GM12878 (cell line): ENCODE data around the gene HSPB6. TPM values are rescaled to one million over a fixed set of nuclear protein-coding genes. Genes with fewer than 3 reads are reported as not detected.
A peak's percentile ranks its signal among the peaks of the same experiment; 100 is the strongest.

Experiments
- BHLHE40 ChIP-seq, 2 experiments: fragments of 450-650 bp in 1 of 2; IDR thresholded peaks; 2 replicates each; pipeline ENCODE4 v1.6.1; 2011 to 2017; ENCODE audit warnings: low read depth in 2 of 2, borderline replicate concordance in 1 of 2, improper control_type of control experiment in 1 of 2, low read length in 1 of 2, mild to moderate bottlenecking in 1 of 2
- EP300 ChIP-seq, 2 experiments: fragments of 150-350 bp in 1 of 2; IDR thresholded peaks; 2 replicates each; pipeline ENCODE4 v1.6.1; 2011 to 2012; ENCODE audit warnings: low read depth in 2 of 2, low read length in 2 of 2, borderline replicate concordance in 1 of 2, improper control_type of control experiment in 1 of 2, inconsistent platforms in 1 of 2; ENCODE audit not compliant: control insufficient read depth in 1 of 2
- HCFC1 ChIP-seq: fragments of 150-350 bp; IDR thresholded peaks from 2 replicates; pipeline ENCODE4 v1.6.1; 2014; ENCODE audit warnings: low read length
- NR2C2 ChIP-seq: IDR thresholded peaks from 2 replicates; pipeline ENCODE4 v1.6.1; 2011; ENCODE audit warnings: borderline replicate concordance, low read depth; ENCODE audit not compliant: control insufficient read depth, insufficient read length
- RB1 ChIP-seq: fragments of 450-650 bp; formaldehyde crosslinking; IDR thresholded peaks from 2 replicates; pipeline ENCODE4 v1.6.1; 2017; ENCODE audit warnings: mild to moderate bottlenecking, borderline replicate concordance
- SP1 ChIP-seq: IDR thresholded peaks from one replicate; pipeline ENCODE4 v1.6.1; 2011; ENCODE audit warnings: low read depth, low read length
- STAT3 ChIP-seq: IDR thresholded peaks from 2 replicates; pipeline ENCODE4 v1.6.1; 2011; ENCODE audit warnings: low read depth, low read length, improper control_type of control experiment
- SUZ12 ChIP-seq: fragments of 200-600 bp; sonication (generic); IDR thresholded peaks from one replicate; pipeline ENCODE4 v1.6.1; 2018; ENCODE audit warnings: antibody characterized with exemption, mild to moderate bottlenecking; ENCODE audit not compliant: unreplicated experiment
- TAF1 ChIP-seq: IDR thresholded peaks from 2 replicates; pipeline ENCODE4 v1.6.1; 2011; ENCODE audit warnings: mild to moderate bottlenecking, low read depth, low read length, borderline replicate concordance
- WRNIP1 ChIP-seq: IDR thresholded peaks from 2 replicates; pipeline ENCODE4 v1.6.1; 2011; ENCODE audit warnings: low read depth, low read length, improper control_type of control experiment, borderline replicate concordance
- ZSCAN29 ChIP-seq: fragments of 450-650 bp; IDR thresholded peaks from 2 replicates; pipeline ENCODE4 v1.6.1; 2017; ENCODE audit warnings: mild to moderate bottlenecking, moderate library complexity
- polyA plus RNA-seq, 11 experiments: library from polyadenylated mRNA; depleted of rRNA in 4 of 11; unstranded in 6 of 11; stranded (reverse) in 5 of 11; fragments of >200 nt; fragmentation: Nextera tagmentation in 4 of 11; fragmentation: Illumina TruSeq in 1 of 11; extraction: Ambion mirVana in 4 of 11; extraction: Trizol in 1 of 11; gene quantifications; 1 replicate in 1 of 11; 2 replicates in 10 of 11; pipeline versions ENCODE4 v1.2.1 to v1.2.3, GENCODE V29; 2011 to 2016; ENCODE audit warnings: inconsistent platforms in 2 of 11, missing spikeins in 2 of 11, low read depth in 1 of 11
- total RNA-seq, 4 experiments: library from RNA; depleted of rRNA in 3 of 4; stranded (reverse); fragments of >200 nt in 3 of 4; fragmentation: Illumina TruSeq in 1 of 4; extraction: Trizol in 1 of 4; gene quantifications; 2 replicates each; pipeline versions ENCODE4 v1.2.1 to v1.2.3, GENCODE V29; 2013 to 2021
- TF ChIP-seq, protein P1 (sequence below): fragments of 450-650 bp; IDR thresholded peaks from 2 replicates; pipeline ENCODE4 v1.6.1; 2017; ENCODE audit warnings: antibody characterized with exemption, mild to moderate bottlenecking, moderate library complexity
- TF ChIP-seq, protein P2 (sequence below): fragments of 450-650 bp; IDR thresholded peaks from 2 replicates; pipeline ENCODE4 v1.6.1; 2014; ENCODE audit warnings: mild to moderate bottlenecking
- TF ChIP-seq, protein P3 (sequence below): IDR thresholded peaks from 2 replicates; pipeline ENCODE4 v1.6.1; 2011; ENCODE audit warnings: mild to moderate bottlenecking, low read depth, low read length, moderate library complexity; ENCODE audit not compliant: insufficient replicate concordance
- TF ChIP-seq, protein P4 (sequence below): fragments of 450-650 bp; formaldehyde crosslinking; IDR thresholded peaks from 2 replicates; pipeline ENCODE4 v1.5.0; 2022; ENCODE audit warnings: mild to moderate bottlenecking, missing genetic modification characterization
- TF ChIP-seq, protein P5 (sequence below): fragments of 450-650 bp; IDR thresholded peaks from 2 replicates; pipeline ENCODE4 v1.6.1; 2018; ENCODE audit warnings: borderline replicate concordance, mild to moderate bottlenecking; ENCODE audit not compliant: partially characterized antibody

The HSPB6 gene
- total and polyA plus RNA-seq, 10 of the 15 experiments (the other 5 are each of a cell fraction or from before 2014, with no cell fraction given): 0.09 to 1.6 (median 0.36) TPM; not detected in 4

DNA sequence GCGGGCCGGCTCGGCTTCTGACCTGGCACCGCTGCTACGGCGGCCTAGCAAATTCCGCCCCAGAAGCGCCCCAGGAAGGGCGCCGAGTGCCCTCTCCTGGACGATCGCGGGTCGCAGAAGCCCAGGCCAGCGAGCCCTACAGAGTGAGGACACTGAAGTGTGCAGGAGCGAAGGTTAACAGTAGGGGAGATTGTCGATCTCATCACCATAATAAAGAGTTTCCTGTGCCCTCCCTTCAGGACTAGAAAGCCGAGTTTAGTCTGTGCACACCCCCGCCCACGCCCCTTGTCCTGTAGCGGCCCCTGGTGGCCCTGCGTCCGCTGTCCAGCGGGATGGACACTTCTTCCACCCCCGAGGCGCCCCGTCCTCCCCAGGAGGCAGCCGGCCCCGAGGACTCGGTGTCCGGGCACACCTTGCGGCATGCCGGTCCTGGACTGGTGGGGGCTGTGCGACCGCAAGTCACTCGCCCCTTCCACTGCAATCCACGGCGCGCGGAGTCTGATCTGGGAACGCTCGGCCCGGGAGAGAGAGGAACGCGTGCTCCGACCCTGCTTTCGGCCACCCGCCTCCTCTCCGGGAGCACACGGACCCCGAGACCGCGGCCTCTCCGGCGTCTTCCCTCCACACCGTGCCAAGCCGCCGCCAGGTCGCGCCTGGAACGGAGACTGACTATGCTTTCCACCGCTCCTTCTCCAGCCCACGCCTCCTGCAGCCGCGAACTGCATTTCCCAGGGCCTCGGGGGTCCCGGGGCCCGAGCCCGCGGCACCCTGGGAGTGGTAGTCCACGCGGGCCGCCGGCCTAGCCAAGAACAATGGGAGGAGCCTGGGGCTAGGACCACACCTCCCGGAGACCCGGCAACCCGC lies 39.8 kb downstream of the HSPB6 start (continued):
- TF ChIP-seq, protein P1, sequence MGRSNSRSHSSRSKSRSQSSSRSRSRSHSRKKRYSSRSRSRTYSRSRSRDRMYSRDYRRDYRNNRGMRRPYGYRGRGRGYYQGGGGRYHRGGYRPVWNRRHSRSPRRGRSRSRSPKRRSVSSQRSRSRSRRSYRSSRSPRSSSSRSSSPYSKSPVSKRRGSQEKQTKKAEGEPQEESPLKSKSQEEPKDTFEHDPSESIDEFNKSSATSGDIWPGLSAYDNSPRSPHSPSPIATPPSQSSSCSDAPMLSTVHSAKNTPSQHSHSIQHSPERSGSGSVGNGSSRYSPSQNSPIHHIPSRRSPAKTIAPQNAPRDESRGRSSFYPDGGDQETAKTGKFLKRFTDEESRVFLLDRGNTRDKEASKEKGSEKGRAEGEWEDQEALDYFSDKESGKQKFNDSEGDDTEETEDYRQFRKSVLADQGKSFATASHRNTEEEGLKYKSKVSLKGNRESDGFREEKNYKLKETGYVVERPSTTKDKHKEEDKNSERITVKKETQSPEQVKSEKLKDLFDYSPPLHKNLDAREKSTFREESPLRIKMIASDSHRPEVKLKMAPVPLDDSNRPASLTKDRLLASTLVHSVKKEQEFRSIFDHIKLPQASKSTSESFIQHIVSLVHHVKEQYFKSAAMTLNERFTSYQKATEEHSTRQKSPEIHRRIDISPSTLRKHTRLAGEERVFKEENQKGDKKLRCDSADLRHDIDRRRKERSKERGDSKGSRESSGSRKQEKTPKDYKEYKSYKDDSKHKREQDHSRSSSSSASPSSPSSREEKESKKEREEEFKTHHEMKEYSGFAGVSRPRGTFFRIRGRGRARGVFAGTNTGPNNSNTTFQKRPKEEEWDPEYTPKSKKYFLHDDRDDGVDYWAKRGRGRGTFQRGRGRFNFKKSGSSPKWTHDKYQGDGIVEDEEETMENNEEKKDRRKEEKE: no peak
- TF ChIP-seq, protein P2, sequence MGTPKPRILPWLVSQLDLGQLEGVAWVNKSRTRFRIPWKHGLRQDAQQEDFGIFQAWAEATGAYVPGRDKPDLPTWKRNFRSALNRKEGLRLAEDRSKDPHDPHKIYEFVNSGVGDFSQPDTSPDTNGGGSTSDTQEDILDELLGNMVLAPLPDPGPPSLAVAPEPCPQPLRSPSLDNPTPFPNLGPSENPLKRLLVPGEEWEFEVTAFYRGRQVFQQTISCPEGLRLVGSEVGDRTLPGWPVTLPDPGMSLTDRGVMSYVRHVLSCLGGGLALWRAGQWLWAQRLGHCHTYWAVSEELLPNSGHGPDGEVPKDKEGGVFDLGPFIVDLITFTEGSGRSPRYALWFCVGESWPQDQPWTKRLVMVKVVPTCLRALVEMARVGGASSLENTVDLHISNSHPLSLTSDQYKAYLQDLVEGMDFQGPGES: no peak
- TF ChIP-seq SUZ12 (no peak), RB1 (peak; percentile 34), NR2C2 (no peak), SP1 (no peak), BHLHE40 (IDR thresholded peaks at IDR 0.05; ENCODE audit: borderline replicate concordance in 1 of 2, low read depth in 2 of 2, low read length in 1 of 2) (no peak), EP300 (IDR thresholded peaks at IDR 0.05; ENCODE audit: borderline replicate concordance in 1 of 2, control insufficient read depth in 1 of 2, low read depth in 2 of 2, low read length in 2 of 2) (no peak), WRNIP1 (no peak), STAT3 (no peak), ZSCAN29 (peak; percentile 48; the same call in 1 of the 2 replicates), TAF1 (0 out of 2 replicates have a peak, but pooled peaks have one; percentile 18), HCFC1 (peak; percentile 94)
- TF ChIP-seq, protein P3, sequence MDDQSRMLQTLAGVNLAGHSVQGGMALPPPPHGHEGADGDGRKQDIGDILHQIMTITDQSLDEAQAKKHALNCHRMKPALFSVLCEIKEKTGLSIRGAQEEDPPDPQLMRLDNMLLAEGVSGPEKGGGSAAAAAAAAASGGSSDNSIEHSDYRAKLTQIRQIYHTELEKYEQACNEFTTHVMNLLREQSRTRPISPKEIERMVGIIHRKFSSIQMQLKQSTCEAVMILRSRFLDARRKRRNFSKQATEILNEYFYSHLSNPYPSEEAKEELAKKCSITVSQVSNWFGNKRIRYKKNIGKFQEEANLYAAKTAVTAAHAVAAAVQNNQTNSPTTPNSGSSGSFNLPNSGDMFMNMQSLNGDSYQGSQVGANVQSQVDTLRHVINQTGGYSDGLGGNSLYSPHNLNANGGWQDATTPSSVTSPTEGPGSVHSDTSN: no peak
- TF ChIP-seq, protein P4, sequence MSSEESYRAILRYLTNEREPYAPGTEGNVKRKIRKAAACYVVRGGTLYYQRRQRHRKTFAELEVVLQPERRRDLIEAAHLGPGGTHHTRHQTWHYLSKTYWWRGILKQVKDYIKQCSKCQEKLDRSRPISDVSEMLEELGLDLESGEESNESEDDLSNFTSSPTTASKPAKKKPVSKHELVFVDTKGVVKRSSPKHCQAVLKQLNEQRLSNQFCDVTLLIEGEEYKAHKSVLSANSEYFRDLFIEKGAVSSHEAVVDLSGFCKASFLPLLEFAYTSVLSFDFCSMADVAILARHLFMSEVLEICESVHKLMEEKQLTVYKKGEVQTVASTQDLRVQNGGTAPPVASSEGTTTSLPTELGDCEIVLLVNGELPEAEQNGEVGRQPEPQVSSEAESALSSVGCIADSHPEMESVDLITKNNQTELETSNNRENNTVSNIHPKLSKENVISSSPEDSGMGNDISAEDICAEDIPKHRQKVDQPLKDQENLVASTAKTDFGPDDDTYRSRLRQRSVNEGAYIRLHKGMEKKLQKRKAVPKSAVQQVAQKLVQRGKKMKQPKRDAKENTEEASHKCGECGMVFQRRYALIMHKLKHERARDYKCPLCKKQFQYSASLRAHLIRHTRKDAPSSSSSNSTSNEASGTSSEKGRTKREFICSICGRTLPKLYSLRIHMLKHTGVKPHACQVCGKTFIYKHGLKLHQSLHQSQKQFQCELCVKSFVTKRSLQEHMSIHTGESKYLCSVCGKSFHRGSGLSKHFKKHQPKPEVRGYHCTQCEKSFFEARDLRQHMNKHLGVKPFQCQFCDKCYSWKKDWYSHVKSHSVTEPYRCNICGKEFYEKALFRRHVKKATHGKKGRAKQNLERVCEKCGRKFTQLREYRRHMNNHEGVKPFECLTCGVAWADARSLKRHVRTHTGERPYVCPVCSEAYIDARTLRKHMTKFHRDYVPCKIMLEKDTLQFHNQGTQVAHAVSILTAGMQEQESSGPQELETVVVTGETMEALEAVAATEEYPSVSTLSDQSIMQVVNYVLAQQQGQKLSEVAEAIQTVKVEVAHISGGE (CRISPR knock-in tag): no peak
- TF ChIP-seq, protein P5, sequence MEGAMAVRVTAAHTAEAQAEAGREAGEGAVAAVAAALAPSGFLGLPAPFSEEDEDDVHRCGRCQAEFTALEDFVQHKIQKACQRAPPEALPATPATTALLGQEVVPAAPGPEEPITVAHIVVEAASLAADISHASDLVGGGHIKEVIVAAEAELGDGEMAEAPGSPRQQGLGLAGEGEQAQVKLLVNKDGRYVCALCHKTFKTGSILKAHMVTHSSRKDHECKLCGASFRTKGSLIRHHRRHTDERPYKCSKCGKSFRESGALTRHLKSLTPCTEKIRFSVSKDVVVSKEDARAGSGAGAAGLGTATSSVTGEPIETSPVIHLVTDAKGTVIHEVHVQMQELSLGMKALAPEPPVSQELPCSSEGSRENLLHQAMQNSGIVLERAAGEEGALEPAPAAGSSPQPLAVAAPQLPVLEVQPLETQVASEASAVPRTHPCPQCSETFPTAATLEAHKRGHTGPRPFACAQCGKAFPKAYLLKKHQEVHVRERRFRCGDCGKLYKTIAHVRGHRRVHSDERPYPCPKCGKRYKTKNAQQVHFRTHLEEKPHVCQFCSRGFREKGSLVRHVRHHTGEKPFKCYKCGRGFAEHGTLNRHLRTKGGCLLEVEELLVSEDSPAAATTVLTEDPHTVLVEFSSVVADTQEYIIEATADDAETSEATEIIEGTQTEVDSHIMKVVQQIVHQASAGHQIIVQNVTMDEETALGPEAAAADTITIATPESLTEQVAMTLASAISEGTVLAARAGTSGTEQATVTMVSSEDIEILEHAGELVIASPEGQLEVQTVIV: no peak
